PC-9 (cell line): ENCODE results near the gene SPAG7. TPM values are rescaled to one million over a fixed set of nuclear protein-coding genes. Genes with fewer than 3 reads are reported as not detected.

Experiments used
- BruUV-seq: library from RNA; stranded (reverse); fragments of 400-500 nt; replicated peaks from 2 replicates; lab custom pipeline; 2021; lab: Mats Ljungman, UMichigan
- CTCF ChIA-PET: fragments of 300-600 bp; sonication (Branson Sonifier 250); formaldehyde crosslinking; loops from one replicate; lab custom pipeline; 2022; ENCODE audit warnings: antibody characterized with exemption; lab: Charles Lee
- POLR2A ChIA-PET: fragments of 300-600 bp; sonication (Branson Sonifier 250); formaldehyde crosslinking; loops from one replicate; lab custom pipeline; 2022; ENCODE audit warnings: antibody characterized with exemption; ENCODE audit not compliant: unreplicated experiment; lab: Charles Lee
- DNase-seq, 2 experiments: peaks; one replicate each; pipeline versions ENCODE4 v3.0.0 to v3.0.0-alpha.2; 2015 to 2022; ENCODE audit warnings: mixed read lengths in 1 of 2
- H2AFZ ChIP-seq: fragments of 200-600 bp; sonication (generic); 2 replicates; pipeline ENCODE4 v1.8.1; 2017; ENCODE audit warnings: antibody characterized with exemption
- H3F3A ChIP-seq: fragments of 200-600 bp; sonication (generic); 2 replicates; pipeline ENCODE4 v1.8.1; 2017; ENCODE audit warnings: antibody characterized with exemption, mild to moderate bottlenecking, low read depth; ENCODE audit not compliant: insufficient read depth
- H3K27ac ChIP-seq: fragments of 200-600 bp; sonication (generic); 2 replicates; pipeline ENCODE4 v1.6.1; 2016; ENCODE audit warnings: mixed run types
- H3K27me3 ChIP-seq: fragments of 200-600 bp; sonication (generic); 2 replicates; pipeline ENCODE4 v1.6.1; 2016; ENCODE audit warnings: low read depth, mixed run types; ENCODE audit not compliant: insufficient read depth
- H3K36me3 ChIP-seq: fragments of 200-600 bp; sonication (generic); 2 replicates; pipeline ENCODE4 v1.6.1; 2016; ENCODE audit warnings: low read depth, mixed run types
- H3K4me1 ChIP-seq: fragments of 200-600 bp; sonication (generic); replicated peaks from 2 replicates; pipeline ENCODE4 v1.6.1; 2016; ENCODE audit warnings: mixed run types; ENCODE audit not compliant: insufficient read depth
- H3K4me2 ChIP-seq: fragments of 200-600 bp; sonication (generic); 2 replicates; pipeline ENCODE4 v1.6.1; 2017; ENCODE audit warnings: mixed run types
- H3K4me3 ChIP-seq: fragments of 200-600 bp; sonication (generic); 2 replicates; pipeline ENCODE4 v1.6.1; 2016; ENCODE audit warnings: mixed run types
- H3K79me2 ChIP-seq: fragments of 200-600 bp; sonication (generic); 2 replicates; pipeline ENCODE4 v1.6.1; 2017; ENCODE audit warnings: low read depth, mixed run types
- H3K9me2 ChIP-seq: fragments of 200-600 bp; sonication (generic); 2 replicates; pipeline ENCODE4 v1.8.1; 2017; ENCODE audit warnings: mild to moderate bottlenecking; ENCODE audit not compliant: insufficient read depth
- H3K9me3 ChIP-seq: fragments of 200-600 bp; sonication (generic); 2 replicates; pipeline ENCODE4 v1.8.1; 2016; ENCODE audit warnings: low read depth; ENCODE audit not compliant: insufficient read depth
- H4K20me1 ChIP-seq: fragments of 200-600 bp; sonication (generic); 2 replicates; pipeline ENCODE4 v1.8.1; 2017; ENCODE audit not compliant: insufficient read depth
- EZH2 ChIP-seq: fragments of 200-600 bp; sonication (generic); IDR thresholded peaks from 2 replicates; pipeline ENCODE4 v1.8.0; 2017; ENCODE audit warnings: antibody characterized with exemption, low read depth
- intact Hi-C: fragments of 100-400 bp; cut with micrococcal nuclease; formaldehyde crosslinking; loops from one replicate; pipeline ENCODE4 v1.10.0; 2022; ENCODE audit not compliant: unreplicated experiment
- total RNA-seq: library from RNA; stranded (reverse); gene quantifications from 2 replicates; pipeline ENCODE4 v1.2.3, GENCODE V29; 2021
- TF ChIP-seq, protein P1 (sequence below): fragments of 200-600 bp; sonication (generic); conservative IDR thresholded peaks from 2 replicates; pipeline ENCODE4 v1.6.1; 2017; ENCODE audit warnings: mixed run types, antibody characterized with exemption, mild to moderate bottlenecking, moderate library complexity

The SPAG7 gene
- total RNA-seq, 1 experiment from 2014 or later = 40.4 TPM

DNA sequence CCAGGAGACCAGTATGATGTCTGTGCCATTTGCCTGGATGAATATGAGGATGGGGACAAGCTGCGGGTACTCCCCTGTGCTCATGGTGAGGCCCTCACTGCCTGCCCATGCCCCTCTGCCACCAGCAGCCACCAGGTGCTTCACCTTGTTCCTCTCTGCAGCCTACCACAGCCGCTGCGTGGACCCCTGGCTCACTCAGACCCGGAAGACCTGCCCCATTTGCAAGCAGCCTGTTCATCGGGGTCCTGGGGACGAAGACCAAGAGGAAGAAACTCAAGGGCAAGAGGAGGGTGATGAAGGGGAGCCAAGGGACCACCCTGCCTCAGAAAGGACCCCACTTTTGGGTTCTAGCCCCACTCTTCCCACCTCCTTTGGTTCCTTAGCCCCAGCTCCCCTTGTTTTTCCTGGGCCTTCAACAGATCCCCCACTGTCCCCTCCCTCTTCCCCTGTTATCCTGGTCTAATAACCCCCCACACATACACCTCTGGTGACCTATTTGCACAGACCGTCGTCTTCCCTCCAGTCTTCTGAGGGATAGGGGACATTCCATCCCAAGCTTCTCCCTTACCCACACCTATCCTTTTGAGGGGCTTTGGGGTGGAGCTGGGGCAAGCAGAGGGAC, 23.0 kb downstream of the SPAG7 start:
- TF ChIP-seq, protein P1, sequence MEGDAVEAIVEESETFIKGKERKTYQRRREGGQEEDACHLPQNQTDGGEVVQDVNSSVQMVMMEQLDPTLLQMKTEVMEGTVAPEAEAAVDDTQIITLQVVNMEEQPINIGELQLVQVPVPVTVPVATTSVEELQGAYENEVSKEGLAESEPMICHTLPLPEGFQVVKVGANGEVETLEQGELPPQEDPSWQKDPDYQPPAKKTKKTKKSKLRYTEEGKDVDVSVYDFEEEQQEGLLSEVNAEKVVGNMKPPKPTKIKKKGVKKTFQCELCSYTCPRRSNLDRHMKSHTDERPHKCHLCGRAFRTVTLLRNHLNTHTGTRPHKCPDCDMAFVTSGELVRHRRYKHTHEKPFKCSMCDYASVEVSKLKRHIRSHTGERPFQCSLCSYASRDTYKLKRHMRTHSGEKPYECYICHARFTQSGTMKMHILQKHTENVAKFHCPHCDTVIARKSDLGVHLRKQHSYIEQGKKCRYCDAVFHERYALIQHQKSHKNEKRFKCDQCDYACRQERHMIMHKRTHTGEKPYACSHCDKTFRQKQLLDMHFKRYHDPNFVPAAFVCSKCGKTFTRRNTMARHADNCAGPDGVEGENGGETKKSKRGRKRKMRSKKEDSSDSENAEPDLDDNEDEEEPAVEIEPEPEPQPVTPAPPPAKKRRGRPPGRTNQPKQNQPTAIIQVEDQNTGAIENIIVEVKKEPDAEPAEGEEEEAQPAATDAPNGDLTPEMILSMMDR = no peak
- TF ChIP-seq EZH2 = no peak
- peaks cover 78% of the 10 kb centered on the region for H3K79me2 ChIP-seq
- no peaks in the 10 kb centered on the region for H3K27me3 ChIP-seq
- CTCF ChIA-PET = interaction anchor here (0.7 kb wide), 1 partner anchor 613 kb away, joined by 3 read pairs; no protein-coding TSS in a partner anchor
- peaks cover 34% of the 10 kb centered on the region for H3K36me3 ChIP-seq
- intact Hi-C loops = loop anchor here (1.0 to 10.0 kb wide), 2 partner anchors 23 to 110 kb away; partner anchors contain the start of genes MINK1 and SPAG7
- peak overlapping the region; percentile 99 for H3K27ac ChIP-seq
- peaks cover 39% of the 10 kb centered on the region for H4K20me1 ChIP-seq
- no peak overlapping the region for H2AFZ ChIP-seq
- H3K4me1 ChIP-seq = peaks cover 32% of the 10 kb centered on the region
- POLR2A ChIA-PET = interaction anchor here (0.5 to 1.6 kb wide), 4 partner anchors 9 to 82 kb away, joined by 3 to 8 read pairs (median 5); partner anchors contain the start of gene SPAG7
- DNase-seq = no peak
- H3K4me2 ChIP-seq = peak overlapping the region; percentile 84; the same call in 1 of the 2 replicates
- no peaks in the 10 kb centered on the region for H3K9me3 ChIP-seq
- no peaks in the 10 kb centered on the region for H3K9me2 ChIP-seq
- no peak overlapping the region for H3K4me3 ChIP-seq
- no TSS peak for BruUV-seq
- H3F3A ChIP-seq = peaks cover 88% of the 10 kb centered on the region

DNA sequence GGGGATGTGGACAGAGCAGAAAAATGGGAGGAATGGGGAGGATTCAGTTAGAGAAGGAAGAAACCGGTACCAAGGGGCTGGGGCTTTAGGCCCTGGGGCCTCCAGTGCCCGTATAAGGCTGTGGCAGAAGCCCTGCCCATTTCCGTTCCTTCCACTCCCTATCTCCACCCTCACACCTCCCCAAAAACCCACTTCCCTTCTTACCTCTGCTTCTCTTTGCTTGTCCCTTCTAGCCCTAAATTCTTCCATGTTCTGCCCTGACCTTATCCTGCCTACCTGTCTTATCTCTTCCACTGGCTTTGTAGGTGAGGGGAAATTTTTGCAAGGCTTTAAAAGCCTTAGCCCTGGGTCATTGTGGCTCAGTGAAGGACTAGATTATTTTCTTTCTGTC, 23.5 kb downstream of the SPAG7 start:
- Histone ChIP-seq H3K4me3 (no peak overlapping the region), H3K4me1 (peaks cover 32% of the 10 kb centered on the region), H3K4me2 (no peak overlapping the region), H3K36me3 (peaks cover 34% of the 10 kb centered on the region), H2AFZ (no peak overlapping the region), H3F3A (peaks cover 88% of the 10 kb centered on the region), H3K27me3 (no peaks in the 10 kb centered on the region), H3K9me2 (no peaks in the 10 kb centered on the region), H3K27ac (peak overlapping the region; percentile 99), H3K9me3 (no peaks in the 10 kb centered on the region), H4K20me1 (peaks cover 39% of the 10 kb centered on the region), H3K79me2 (peaks cover 80% of the 10 kb centered on the region)
- ChIA-PET POLR2A (interaction anchor here (0.8 to 1.6 kb wide), 2 partner anchors 23 to 468 kb away, joined by 3 to 7 read pairs; partner anchors contain the start of gene SPAG7), CTCF (no interaction called here)
- TF ChIP-seq EZH2 = no peak
- TF ChIP-seq, protein P1 = no peak
- intact Hi-C loops = loop anchor here (10.0 kb wide), 1 partner anchor 109 kb away; the partner anchor contains the start of gene MINK1
- DNase-seq = no peak
- BruUV-seq = no TSS peak

DNA sequence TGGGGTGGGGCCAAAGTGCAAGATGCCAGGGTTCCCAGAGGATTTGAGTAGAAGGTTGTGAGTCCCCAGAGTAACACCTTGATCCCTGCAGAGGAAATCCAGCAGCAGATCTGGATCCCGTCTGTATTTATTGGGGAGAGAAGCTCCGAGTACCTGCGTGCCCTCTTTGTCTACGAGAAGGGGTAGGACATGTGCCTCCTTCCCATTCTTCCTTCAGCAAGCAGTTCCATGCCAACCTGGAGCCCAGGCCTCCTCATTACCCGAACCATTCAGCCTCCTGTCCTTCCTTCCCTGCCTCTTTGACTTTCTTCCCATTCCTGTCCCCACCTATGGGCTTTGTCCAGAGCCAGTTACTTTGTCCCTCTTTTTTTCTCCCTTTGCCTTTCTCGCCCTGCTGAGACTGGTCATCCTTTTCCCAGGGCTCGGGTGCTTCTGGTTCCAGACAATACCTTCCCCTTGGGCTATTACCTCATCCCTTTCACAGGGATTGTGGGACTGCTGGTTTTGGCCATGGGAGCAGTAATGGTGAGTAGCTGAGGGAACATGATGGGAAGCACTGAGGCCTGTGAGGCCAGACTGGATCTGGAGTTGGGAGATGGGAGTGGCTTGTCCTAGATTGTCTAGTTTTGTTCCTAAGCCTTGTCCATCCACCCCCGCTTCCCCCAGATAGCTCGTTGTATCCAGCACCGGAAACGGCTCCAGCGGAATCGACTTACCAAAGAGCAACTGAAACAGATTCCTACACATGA, 24.7 kb downstream of the SPAG7 start:
- Histone ChIP-seq H3F3A (peaks cover 86% of the 10 kb centered on the region), H2AFZ (no peak overlapping the region), H3K4me3 (no peak overlapping the region), H3K4me2 (no peak overlapping the region), H3K9me2 (no peaks in the 10 kb centered on the region), H3K79me2 (peaks cover 88% of the 10 kb centered on the region), H4K20me1 (peaks cover 39% of the 10 kb centered on the region), H3K9me3 (no peaks in the 10 kb centered on the region), H3K36me3 (peaks cover 34% of the 10 kb centered on the region), H3K27ac (no peak overlapping the region; the same call in 1 of the 2 replicates), H3K27me3 (no peaks in the 10 kb centered on the region), H3K4me1 (peaks cover 43% of the 10 kb centered on the region)
- intact Hi-C loops = loop anchor here (10.0 kb wide), 1 partner anchor 108 kb away; the partner anchor contains the start of gene MINK1
- no peak for DNase-seq
- BruUV-seq = no TSS peak
- POLR2A ChIA-PET = no interaction called here
- CTCF ChIA-PET = no interaction called here
- TF ChIP-seq, protein P1 = no peak
- no peak for TF ChIP-seq EZH2
